ENCODE data around the gene FRMD6.

DNA sequence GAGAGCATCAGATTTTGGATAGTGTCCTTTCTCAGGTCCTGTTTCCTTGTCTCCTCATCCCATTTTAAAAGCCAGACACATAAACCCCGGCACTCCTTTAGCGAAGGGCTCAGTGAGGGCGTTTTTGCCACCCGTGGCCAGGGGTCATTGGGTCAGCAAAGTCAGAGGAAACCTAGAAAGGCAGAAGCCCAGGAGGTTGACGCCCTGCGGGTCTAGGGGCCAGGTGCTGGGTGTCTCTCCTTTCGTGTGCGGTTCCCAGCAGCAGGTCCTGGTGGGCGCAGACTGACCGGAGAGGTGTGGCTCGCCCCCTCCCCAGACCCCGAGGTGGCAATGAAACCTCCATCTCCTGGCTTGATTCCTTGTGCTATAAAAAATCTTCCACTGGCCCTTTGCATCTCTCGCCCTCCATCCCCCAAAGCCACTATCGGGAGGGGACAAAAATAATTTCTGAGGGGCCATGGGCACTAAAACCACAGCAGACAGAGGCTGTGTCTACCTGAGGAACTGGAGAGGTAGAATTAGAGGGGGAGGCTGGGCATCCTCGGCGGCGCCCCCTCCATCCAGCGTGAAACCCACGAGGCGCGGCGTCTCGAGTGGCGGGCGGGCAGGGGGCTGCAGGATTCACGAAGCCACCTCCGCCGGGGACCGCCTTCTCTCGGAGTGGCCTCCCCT, 858 bp upstream of the FRMD6 start:
- TF ChIP-seq, protein P1, sequence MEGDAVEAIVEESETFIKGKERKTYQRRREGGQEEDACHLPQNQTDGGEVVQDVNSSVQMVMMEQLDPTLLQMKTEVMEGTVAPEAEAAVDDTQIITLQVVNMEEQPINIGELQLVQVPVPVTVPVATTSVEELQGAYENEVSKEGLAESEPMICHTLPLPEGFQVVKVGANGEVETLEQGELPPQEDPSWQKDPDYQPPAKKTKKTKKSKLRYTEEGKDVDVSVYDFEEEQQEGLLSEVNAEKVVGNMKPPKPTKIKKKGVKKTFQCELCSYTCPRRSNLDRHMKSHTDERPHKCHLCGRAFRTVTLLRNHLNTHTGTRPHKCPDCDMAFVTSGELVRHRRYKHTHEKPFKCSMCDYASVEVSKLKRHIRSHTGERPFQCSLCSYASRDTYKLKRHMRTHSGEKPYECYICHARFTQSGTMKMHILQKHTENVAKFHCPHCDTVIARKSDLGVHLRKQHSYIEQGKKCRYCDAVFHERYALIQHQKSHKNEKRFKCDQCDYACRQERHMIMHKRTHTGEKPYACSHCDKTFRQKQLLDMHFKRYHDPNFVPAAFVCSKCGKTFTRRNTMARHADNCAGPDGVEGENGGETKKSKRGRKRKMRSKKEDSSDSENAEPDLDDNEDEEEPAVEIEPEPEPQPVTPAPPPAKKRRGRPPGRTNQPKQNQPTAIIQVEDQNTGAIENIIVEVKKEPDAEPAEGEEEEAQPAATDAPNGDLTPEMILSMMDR (IDR thresholded peaks at IDR 0.05; ENCODE audit: insufficient read depth, low read length, poor library complexity, severe bottlenecking): no peak
- TF ChIP-seq EZH2phosphoT487 (conservative IDR thresholded peaks at IDR 0.05; ENCODE audit: low read length): no peak
